ENCODE measurements around the gene HOXB3.

HOXB3 gene

DNA sequence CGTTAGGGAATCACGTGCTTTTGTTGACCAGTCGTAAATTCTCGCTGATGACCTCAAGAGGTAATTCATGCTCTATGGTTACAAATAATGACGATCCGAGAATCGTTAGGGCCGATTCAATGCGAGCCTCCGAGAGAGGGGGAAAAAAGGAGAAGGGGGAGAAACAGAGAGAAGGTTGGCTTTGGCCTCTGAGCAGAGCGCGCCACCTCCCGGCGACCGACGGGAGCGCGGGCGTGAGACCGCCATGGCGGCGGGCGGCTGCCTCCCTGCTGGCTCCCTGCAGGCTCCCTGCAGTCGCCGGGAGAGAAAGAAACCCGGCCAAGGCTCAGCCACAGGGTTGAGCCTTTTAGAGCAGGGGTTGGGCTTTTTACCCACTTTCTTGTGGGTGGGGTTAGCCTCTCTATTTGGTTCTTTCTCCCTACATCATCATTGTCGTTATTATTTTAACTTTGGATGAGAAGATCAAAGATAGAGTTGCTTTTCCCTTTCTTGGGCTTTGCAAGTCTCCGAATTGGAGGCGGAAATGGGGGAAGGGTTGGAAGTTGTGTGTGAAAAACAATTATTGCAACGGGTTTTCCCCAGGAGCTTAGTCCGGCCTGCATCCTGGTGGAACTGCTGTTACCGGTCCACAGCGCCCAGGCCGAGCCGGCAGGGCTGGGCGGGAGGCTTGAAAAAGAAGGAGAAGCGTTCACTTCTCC is 3.9 kb upstream of the HOXB3 start:
- TF ChIP-seq, protein P1, sequence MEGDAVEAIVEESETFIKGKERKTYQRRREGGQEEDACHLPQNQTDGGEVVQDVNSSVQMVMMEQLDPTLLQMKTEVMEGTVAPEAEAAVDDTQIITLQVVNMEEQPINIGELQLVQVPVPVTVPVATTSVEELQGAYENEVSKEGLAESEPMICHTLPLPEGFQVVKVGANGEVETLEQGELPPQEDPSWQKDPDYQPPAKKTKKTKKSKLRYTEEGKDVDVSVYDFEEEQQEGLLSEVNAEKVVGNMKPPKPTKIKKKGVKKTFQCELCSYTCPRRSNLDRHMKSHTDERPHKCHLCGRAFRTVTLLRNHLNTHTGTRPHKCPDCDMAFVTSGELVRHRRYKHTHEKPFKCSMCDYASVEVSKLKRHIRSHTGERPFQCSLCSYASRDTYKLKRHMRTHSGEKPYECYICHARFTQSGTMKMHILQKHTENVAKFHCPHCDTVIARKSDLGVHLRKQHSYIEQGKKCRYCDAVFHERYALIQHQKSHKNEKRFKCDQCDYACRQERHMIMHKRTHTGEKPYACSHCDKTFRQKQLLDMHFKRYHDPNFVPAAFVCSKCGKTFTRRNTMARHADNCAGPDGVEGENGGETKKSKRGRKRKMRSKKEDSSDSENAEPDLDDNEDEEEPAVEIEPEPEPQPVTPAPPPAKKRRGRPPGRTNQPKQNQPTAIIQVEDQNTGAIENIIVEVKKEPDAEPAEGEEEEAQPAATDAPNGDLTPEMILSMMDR (IDR thresholded peaks at IDR 0.05; ENCODE audit: low read depth, low read length, missing control alignments): peak; percentile 92
- in situ Hi-C loops (cut with HindIII; ENCODE audit: low sequenced_read_pairs): loop anchor here (5.0 kb wide), 1 partner anchor 247 kb away; no protein-coding TSS in a partner anchor
- DNase-seq (ENCODE audit: low read depth): peak; percentile 88
- H3K4me3 ChIP-seq (ENCODE audit: low read depth, low read length): peak overlapping the region; percentile 60

DNA sequence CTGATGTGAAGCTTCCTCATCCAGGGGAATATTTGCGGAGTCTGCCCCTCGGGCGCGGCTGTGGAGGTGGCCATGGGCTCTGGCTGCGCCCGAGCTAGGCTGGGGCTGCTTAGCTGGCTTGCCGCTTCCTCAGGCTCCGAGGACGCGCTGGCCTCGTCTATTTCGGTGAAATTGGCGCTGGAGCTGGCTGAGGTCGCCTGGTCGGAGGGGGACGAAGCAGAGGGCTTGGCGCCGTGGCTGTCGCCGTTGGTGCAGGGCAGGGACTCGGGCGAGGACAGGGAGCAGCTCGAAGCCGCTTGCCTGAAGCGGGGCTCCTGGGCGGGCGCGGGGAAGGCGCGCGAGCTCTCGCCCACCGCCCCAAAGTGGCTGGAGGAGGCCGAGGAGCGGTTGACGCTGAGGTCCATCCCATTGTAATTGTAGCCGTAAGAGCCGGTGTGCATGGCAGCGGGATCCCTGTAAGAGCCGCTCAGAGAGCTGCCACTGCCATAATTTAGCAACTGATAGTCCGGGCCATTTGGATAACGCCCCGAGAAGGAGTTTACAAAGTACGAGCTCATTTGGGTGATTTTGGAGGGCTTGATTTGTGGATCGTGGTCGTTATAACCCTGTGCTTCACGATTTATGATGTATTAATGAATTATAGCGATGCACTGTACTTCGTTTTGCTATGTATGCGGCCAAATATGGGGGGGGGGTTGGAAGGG is 3.2 kb upstream of the HOXB3 start, which contains the start of gene HOXB5:
TSS of gene HOXB5 (minus strand) at position 654 of the 704 bp plus-strand sequence. CDS start at position 557, 97 bp downstream.
- H3K4me3 ChIP-seq (ENCODE audit: low read depth, low read length): peak within 1 kb of the TSS; percentile 60
- DNase-seq (ENCODE audit: low read depth): no peak
- in situ Hi-C loops (cut with HindIII; ENCODE audit: low sequenced_read_pairs): loop anchor here (5.0 kb wide), 1 partner anchor 246 kb away; no protein-coding TSS in a partner anchor
- TF ChIP-seq, protein P1 (IDR thresholded peaks at IDR 0.05; ENCODE audit: low read depth, low read length, missing control alignments): no peak

DNA sequence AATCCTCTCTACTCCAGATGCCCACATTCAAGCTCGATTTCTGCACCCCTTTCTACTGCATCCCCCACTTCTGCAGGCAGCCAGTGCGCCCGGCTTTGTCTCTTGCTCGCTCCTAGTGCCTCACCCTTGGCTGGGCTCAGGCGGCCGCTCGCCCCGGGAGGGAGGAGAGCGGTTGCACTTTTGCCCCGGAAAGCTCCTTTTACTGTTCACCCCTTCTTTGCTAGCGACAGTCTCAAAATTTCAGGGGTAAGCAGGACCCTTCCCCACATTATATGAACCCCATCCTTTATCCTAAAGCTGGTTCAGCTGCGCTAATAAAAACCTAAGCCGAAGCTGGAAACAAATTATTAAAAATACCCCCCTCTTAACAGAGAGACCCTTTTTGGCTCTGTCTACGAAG is 2.5 kb upstream of the HOXB3 start:
- H3K4me3 ChIP-seq (ENCODE audit: low read depth, low read length): peak overlapping the region; percentile 60
- TF ChIP-seq, protein P1 (IDR thresholded peaks at IDR 0.05; ENCODE audit: low read depth, low read length, missing control alignments): no peak
- in situ Hi-C loops (cut with HindIII; ENCODE audit: low sequenced_read_pairs): loop anchor here (5.0 kb wide), 1 partner anchor 245 kb away; no protein-coding TSS in a partner anchor
- no peak for DNase-seq (ENCODE audit: low read depth)

DNA sequence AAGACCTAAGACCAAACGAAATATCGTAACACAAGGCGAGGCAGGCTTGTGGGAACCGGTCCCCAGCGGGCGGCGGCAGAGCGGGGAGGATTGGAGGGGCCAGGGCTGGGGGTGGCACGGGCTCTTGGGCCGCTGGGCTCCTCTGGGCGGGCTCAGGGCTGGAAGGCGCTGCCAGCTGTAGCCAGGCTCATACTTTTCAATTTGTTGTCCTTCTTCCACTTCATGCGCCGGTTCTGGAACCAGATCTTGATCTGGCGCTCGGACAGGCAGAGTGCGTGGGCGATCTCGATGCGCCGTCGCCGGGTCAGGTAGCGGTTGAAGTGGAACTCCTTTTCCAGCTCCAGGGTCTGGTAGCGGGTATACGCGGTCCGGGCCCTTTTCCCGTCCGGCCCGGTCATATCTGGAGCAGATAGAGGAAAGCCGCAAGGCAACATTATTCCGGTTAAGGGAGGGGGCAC is 2.0 kb upstream of the HOXB3 start:
- no peak for DNase-seq (ENCODE audit: low read depth)
- in situ Hi-C loops (cut with HindIII; ENCODE audit: low sequenced_read_pairs): loop anchor here (5.0 kb wide), 1 partner anchor 245 kb away; no protein-coding TSS in a partner anchor
- H3K4me3 ChIP-seq (ENCODE audit: low read depth, low read length): peak overlapping the region; percentile 60
- TF ChIP-seq, protein P1 (IDR thresholded peaks at IDR 0.05; ENCODE audit: low read depth, low read length, missing control alignments): no peak

DNA sequence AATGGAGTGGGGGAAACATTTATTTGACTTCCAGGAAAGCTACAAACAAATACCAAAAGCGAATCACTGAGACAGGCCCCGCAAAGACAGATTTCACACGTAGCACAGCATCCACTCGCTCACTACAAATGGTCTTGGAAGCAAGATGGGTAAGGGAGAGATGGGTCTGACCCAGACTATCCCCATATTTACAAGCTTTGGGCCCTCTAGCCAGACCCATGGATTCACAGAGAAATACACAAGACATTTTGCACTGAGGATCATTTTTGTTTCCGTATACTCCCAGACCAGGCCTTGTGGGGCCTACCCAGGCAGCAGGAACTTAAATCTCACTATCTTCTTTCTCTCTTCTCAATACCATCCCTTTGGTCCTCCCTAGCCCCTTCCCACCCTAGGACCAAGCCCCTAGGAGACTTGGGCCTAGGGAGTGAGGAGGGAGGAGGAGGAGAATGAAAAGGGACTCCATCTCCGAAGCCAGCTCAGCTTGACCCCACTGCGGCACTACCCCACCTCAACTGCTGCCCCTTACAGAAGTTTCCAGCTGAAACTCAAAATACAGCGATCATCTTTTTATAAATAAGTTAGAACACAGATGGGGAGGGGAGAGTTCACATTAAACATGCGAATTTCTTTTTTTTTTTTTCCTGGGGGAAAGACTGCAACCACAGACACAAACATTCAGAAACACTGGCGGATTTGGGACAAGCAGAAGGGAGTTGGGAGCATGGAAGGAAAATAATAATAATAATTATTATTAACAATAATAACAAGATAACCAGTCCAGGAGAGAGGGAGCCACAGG is 1.4 kb upstream of the HOXB3 start:
- H3K4me3 ChIP-seq (ENCODE audit: low read depth, low read length): peak overlapping the region; percentile 60
- in situ Hi-C loops (cut with HindIII; ENCODE audit: low sequenced_read_pairs): loop anchor here (5.0 kb wide), 1 partner anchor 244 kb away; no protein-coding TSS in a partner anchor
- no peak for DNase-seq (ENCODE audit: low read depth)
- TF ChIP-seq, protein P1 (IDR thresholded peaks at IDR 0.05; ENCODE audit: low read depth, low read length, missing control alignments): no peak

Measured in astrocyte of the cerebellum (primary cell).